Hepatocyte (in vitro differentiated cells): ENCODE measurements around the gene TBXAS1. TPM values are rescaled to one million over a fixed set of nuclear protein-coding genes. Genes with fewer than 3 reads are reported as not detected.

Source experiments
- DNase-seq: peaks from one replicate; pipeline ENCODE4 v3.0.0-alpha.2; 2016; ENCODE audit warnings: low spot score
- H2AFZ ChIP-seq: fragments of 200-600 bp; sonication (generic); 2 replicates; pipeline ENCODE4 v1.6.0; 2016; ENCODE audit warnings: antibody characterized with exemption, mild to moderate bottlenecking
- H3K27ac ChIP-seq: fragments of 200-600 bp; sonication (generic); 2 replicates; pipeline ENCODE4 v1.5.1; 2016; ENCODE audit warnings: mild to moderate bottlenecking
- H3K27me3 ChIP-seq: fragments of 200-600 bp; sonication (generic); 2 replicates; pipeline ENCODE4 v1.6.1; 2016
- H3K36me3 ChIP-seq: fragments of 200-600 bp; sonication (generic); replicated peaks from 2 replicates; pipeline ENCODE4 v1.5.1; 2016; ENCODE audit warnings: low read depth; ENCODE audit not compliant: insufficient read depth
- H3K4me1 ChIP-seq: fragments of 200-600 bp; sonication (generic); 2 replicates; pipeline ENCODE4 v1.5.1; 2016; ENCODE audit warnings: mild to moderate bottlenecking, moderate library complexity; ENCODE audit not compliant: insufficient read depth
- H3K4me2 ChIP-seq: fragments of 200-600 bp; sonication (generic); 2 replicates; pipeline ENCODE4 v1.6.0; 2016
- H3K4me3 ChIP-seq: fragments of 200-600 bp; sonication (generic); 2 replicates; pipeline ENCODE4 v1.5.1; 2016; ENCODE audit warnings: mild to moderate bottlenecking
- H3K79me2 ChIP-seq: fragments of 200-600 bp; sonication (generic); 2 replicates; pipeline ENCODE4 v1.6.0; 2017; ENCODE audit warnings: mild to moderate bottlenecking
- H3K9me2 ChIP-seq: fragments of 200-600 bp; sonication (generic); replicated peaks from 2 replicates; pipeline ENCODE4 v1.6.0; 2017; ENCODE audit warnings: mild to moderate bottlenecking; ENCODE audit not compliant: insufficient read depth
- H3K9me3 ChIP-seq: fragments of 200-600 bp; sonication (generic); 2 replicates; pipeline ENCODE4 v1.5.1; 2016; ENCODE audit warnings: low read depth, mild to moderate bottlenecking
- H4K20me1 ChIP-seq: fragments of 200-600 bp; sonication (generic); 2 replicates; pipeline ENCODE4 v1.6.0; 2016; ENCODE audit warnings: mild to moderate bottlenecking; ENCODE audit not compliant: insufficient read depth, poor library complexity, severe bottlenecking
- EZH2 ChIP-seq: fragments of 200-600 bp; sonication (generic); IDR thresholded peaks from 2 replicates; pipeline ENCODE4 v1.6.1; 2016; ENCODE audit warnings: antibody characterized with exemption, mild to moderate bottlenecking, borderline replicate concordance
- EZH2phosphoT487 ChIP-seq: fragments of 200-600 bp; sonication (generic); IDR thresholded peaks from one replicate; pipeline ENCODE4 v1.6.1; 2018; ENCODE audit warnings: antibody characterized with exemption, mild to moderate bottlenecking, low read depth, moderate library complexity; ENCODE audit not compliant: unreplicated experiment, severe bottlenecking
- WGBS: methylation state at CpG from one replicate; pipeline ENCODE4 v1.1.6; 2016; ENCODE audit warnings: low lambda C conversion rate; ENCODE audit errors: missing lambda C conversion rate; 5-methylcytosine and 5-hydroxymethylcytosine counted together
- polyA plus RNA-seq: library from polyadenylated mRNA; unstranded; fragments of >200 nt; fragmentation: Nextera tagmentation; extraction: Ambion mirVana; gene quantifications from 2 replicates; pipeline ENCODE4 v1.2.1, GENCODE V29; 2016
- total RNA-seq: library from RNA; depleted of rRNA; stranded (reverse); fragments of >200 nt; gene quantifications from 2 replicates; pipeline ENCODE4 v1.2.3, GENCODE V29; 2014
- TF ChIP-seq, protein P1 (sequence below): fragments of 200-600 bp; sonication (generic); IDR thresholded peaks from 2 replicates; pipeline ENCODE4 v1.5.1; 2016; ENCODE audit warnings: antibody characterized with exemption, mild to moderate bottlenecking; ENCODE audit not compliant: poor library complexity

TBXAS1 gene
- total and polyA plus RNA-seq, 2 experiments from 2014 or later: 3.9 to 11.5 TPM

GRCh38 chr7:139822855-139823254 lies 6.2 kb upstream of the TBXAS1 start:
- Histone ChIP-seq H3K36me3 (no peaks in the 10 kb centered on the region), H3K27ac (no peak overlapping the region), H2AFZ (no peak overlapping the region), H3K4me2 (no peak overlapping the region), H3K9me2 (no peaks in the 10 kb centered on the region), H3K9me3 (no peaks in the 10 kb centered on the region), H3K79me2 (no peaks in the 10 kb centered on the region), H4K20me1 (no peaks in the 10 kb centered on the region), H3K4me3 (no peak overlapping the region), H3K4me1 (peaks cover 12% of the 10 kb centered on the region), H3K27me3 (no peaks in the 10 kb centered on the region)
- 97% methylated on average over 9 of the region's 9 CpGs for WGBS
- TF ChIP-seq, protein P1, sequence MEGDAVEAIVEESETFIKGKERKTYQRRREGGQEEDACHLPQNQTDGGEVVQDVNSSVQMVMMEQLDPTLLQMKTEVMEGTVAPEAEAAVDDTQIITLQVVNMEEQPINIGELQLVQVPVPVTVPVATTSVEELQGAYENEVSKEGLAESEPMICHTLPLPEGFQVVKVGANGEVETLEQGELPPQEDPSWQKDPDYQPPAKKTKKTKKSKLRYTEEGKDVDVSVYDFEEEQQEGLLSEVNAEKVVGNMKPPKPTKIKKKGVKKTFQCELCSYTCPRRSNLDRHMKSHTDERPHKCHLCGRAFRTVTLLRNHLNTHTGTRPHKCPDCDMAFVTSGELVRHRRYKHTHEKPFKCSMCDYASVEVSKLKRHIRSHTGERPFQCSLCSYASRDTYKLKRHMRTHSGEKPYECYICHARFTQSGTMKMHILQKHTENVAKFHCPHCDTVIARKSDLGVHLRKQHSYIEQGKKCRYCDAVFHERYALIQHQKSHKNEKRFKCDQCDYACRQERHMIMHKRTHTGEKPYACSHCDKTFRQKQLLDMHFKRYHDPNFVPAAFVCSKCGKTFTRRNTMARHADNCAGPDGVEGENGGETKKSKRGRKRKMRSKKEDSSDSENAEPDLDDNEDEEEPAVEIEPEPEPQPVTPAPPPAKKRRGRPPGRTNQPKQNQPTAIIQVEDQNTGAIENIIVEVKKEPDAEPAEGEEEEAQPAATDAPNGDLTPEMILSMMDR: no peak
- no peak for TF ChIP-seq EZH2
- no peak for TF ChIP-seq EZH2phosphoT487
- no peak for DNase-seq

GRCh38 chr7:139823959-139824521 lies 5.0 kb upstream of the TBXAS1 start:
- WGBS: 56% methylated on average over 8 of the region's 8 CpGs
- Histone ChIP-seq H3K27ac (peak overlapping the region; percentile 26), H3K9me3 (no peaks in the 10 kb centered on the region), H3K4me3 (no peak overlapping the region), H4K20me1 (no peaks in the 10 kb centered on the region), H3K27me3 (no peaks in the 10 kb centered on the region), H3K9me2 (no peaks in the 10 kb centered on the region), H3K4me2 (peak overlapping the region; percentile 42), H2AFZ (no peak overlapping the region), H3K79me2 (no peaks in the 10 kb centered on the region), H3K36me3 (no peaks in the 10 kb centered on the region), H3K4me1 (peaks cover 13% of the 10 kb centered on the region)
- TF ChIP-seq EZH2 (no peak), EZH2phosphoT487 (no peak)
- TF ChIP-seq, protein P1: no peak
- DNase-seq: peak; percentile 31

DNA sequence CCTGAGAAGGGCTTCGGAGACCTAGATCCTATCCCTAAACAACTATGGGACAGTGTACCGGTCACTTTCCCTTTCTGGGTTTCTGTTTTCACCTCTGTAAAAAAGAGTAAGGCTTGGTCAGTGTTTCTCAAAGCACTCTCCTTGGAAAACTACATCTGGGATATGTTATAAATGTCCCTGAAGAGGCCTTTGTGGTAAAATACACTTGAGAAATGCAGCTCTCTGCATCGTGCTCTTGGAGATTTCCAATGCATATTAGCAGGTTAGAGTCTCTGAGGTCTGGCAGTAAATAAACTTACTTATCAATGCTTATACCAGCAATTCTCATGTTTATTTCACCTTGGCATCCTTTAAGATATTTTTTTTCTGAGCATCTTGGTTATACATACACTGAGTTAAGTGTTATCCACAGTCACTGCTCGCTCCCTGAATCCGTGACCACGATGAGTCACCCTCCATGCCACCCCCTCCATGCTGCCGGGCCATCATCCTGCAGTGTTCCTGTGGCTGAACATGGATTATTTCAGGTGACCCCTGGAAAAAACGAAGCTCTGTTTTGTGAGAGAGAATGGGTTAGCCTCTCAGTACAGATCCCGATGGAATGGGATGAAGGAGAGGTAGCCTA lies 3.3 kb upstream of the TBXAS1 start:
- Histone ChIP-seq H3K79me2 (no peaks in the 10 kb centered on the region), H3K4me3 (no peak overlapping the region), H3K36me3 (no peaks in the 10 kb centered on the region), H4K20me1 (no peaks in the 10 kb centered on the region), H3K9me2 (no peaks in the 10 kb centered on the region), H3K27ac (peak overlapping the region; percentile 51), H3K4me1 (peaks cover 29% of the 10 kb centered on the region), H3K9me3 (no peaks in the 10 kb centered on the region), H3K27me3 (no peaks in the 10 kb centered on the region), H2AFZ (no peak overlapping the region), H3K4me2 (peak overlapping the region; percentile 17)
- WGBS: 61% methylated on average over 9 of the region's 9 CpGs
- peak; percentile 19 for DNase-seq
- TF ChIP-seq EZH2phosphoT487 (no peak), EZH2 (no peak)
- TF ChIP-seq, protein P1: no peak
